Endothelial cell of umbilical vein (primary cell): Measurements from ENCODE around the gene GATD1. TPM values are rescaled to one million over a fixed set of nuclear protein-coding genes. Genes with fewer than 3 reads are reported as not detected.
A peak's percentile ranks its signal among the peaks of the same experiment; 100 is the strongest.

Source experiments
- BruUV-seq: library from RNA; stranded (reverse); fragments of 400-500 nt; replicated peaks from 2 replicates; lab custom pipeline; 2021; lab: Mats Ljungman, UMichigan
- CTCF ChIA-PET: fragments of 300-600, 350-600 bp; sonication (Branson Sonifier 250); formaldehyde crosslinking; loops from one replicate; lab custom pipeline; 2021; ENCODE audit warnings: antibody characterized with exemption, inconsistent platforms; lab: Charles Lee
- POLR2A ChIA-PET: fragments of 300-600, 350-600 bp; sonication (Branson Sonifier 250); formaldehyde crosslinking; loops from one replicate; lab custom pipeline; 2021; ENCODE audit warnings: antibody characterized with exemption, inconsistent platforms; lab: Charles Lee
- DNase-seq: peaks from one replicate; pipeline ENCODE4 v3.0.0-alpha.2; 2011; ENCODE audit warnings: low read depth, low spot score
- FAIRE-seq: peaks from 2 replicates; lab custom pipeline; 2011; peaks lifted over from hg19 to GRCh38; lab: Jason Lieb, UNC
- H2AFZ ChIP-seq: 2 replicates; pipeline ENCODE4 v1.6.0; 2012; ENCODE audit warnings: low read depth, low read length, control low read depth, inconsistent platforms
- H3K27ac ChIP-seq: 2 replicates; pipeline ENCODE4 v1.5.1; 2011; ENCODE audit warnings: low read depth, mild to moderate bottlenecking, control low read depth, low read length, moderate library complexity; ENCODE audit not compliant: insufficient read depth
- H3K27me3 ChIP-seq, 2 experiments: 2 replicates each; pipeline versions ENCODE4 v1.6.0 to v1.6.1; 2011; ENCODE audit warnings: low read length in 2 of 2, mixed read lengths in 1 of 2; ENCODE audit not compliant: control insufficient read depth in 2 of 2, insufficient read depth in 2 of 2
- H3K36me3 ChIP-seq, 2 experiments: 2 replicates in 1 of 2; 3 replicates in 1 of 2; pipeline ENCODE4 v1.5.1; 2011; ENCODE audit warnings: low read length in 2 of 2, mild to moderate bottlenecking in 1 of 2, moderate library complexity in 1 of 2; ENCODE audit not compliant: control insufficient read depth in 2 of 2, insufficient read depth in 2 of 2; ENCODE audit errors: extremely low read depth in 1 of 2
- H3K4me1 ChIP-seq: 3 replicates; pipeline ENCODE4 v1.5.1; 2011; ENCODE audit warnings: mild to moderate bottlenecking, low read length; ENCODE audit not compliant: control insufficient read depth, insufficient read depth; ENCODE audit errors: extremely low read depth
- H3K4me2 ChIP-seq: 2 replicates; pipeline ENCODE4 v1.6.1; 2011; ENCODE audit warnings: low read length, control low read depth, mixed read lengths; ENCODE audit not compliant: insufficient read depth
- H3K4me3 ChIP-seq, 3 experiments: fragments of 200-600 bp in 1 of 3; sonication (generic), shearing (Covaris generic) in 1 of 3; replicated peaks in 1 of 3; 2 replicates each; pipeline ENCODE4 v1.5.1; 2011 to 2016; ENCODE audit warnings: control low read depth in 3 of 3, low read length in 3 of 3, mild to moderate bottlenecking in 2 of 3, inconsistent platforms in 1 of 3, low read depth in 1 of 3, moderate library complexity in 1 of 3; ENCODE audit not compliant: insufficient read depth in 1 of 3
- H3K79me2 ChIP-seq: 2 replicates; pipeline ENCODE4 v1.6.0; 2012; ENCODE audit warnings: low read length, inconsistent platforms; ENCODE audit not compliant: control insufficient read depth, insufficient read depth
- H3K9ac ChIP-seq: replicated peaks from 2 replicates; pipeline ENCODE3; 2011; ENCODE audit warnings: low read length, control low read depth; ENCODE audit not compliant: insufficient read depth; ENCODE audit errors: extremely low read depth
- H3K9me1 ChIP-seq: replicated peaks from 3 replicates; pipeline ENCODE4 v1.6.0; 2011; ENCODE audit warnings: mild to moderate bottlenecking, low read length; ENCODE audit not compliant: control insufficient read depth, insufficient read depth; ENCODE audit errors: extremely low read depth
- H3K9me3 ChIP-seq: replicated peaks from 2 replicates; pipeline ENCODE4 v1.5.1; 2012; ENCODE audit warnings: low read length, inconsistent platforms; ENCODE audit not compliant: control insufficient read depth, insufficient read depth
- H4K20me1 ChIP-seq: replicated peaks from 2 replicates; pipeline ENCODE3; 2011; ENCODE audit warnings: mild to moderate bottlenecking, low read length; ENCODE audit not compliant: control insufficient read depth, insufficient read depth; ENCODE audit errors: extremely low read depth
- CTCF ChIP-seq, 2 donors: IDR thresholded peaks; 1 replicate in 1 of 2; 2 replicates in 1 of 2; pipeline ENCODE4 v1.5.1; 2011; ENCODE audit warnings: low read length in 2 of 2, mild to moderate bottlenecking in 2 of 2, moderate library complexity in 2 of 2, control low read depth in 1 of 2, inconsistent platforms in 1 of 2, low read depth in 1 of 2; ENCODE audit not compliant: insufficient read depth in 1 of 2; ENCODE audit errors: extremely low read depth in 1 of 2
- EZH2 ChIP-seq: IDR thresholded peaks from 2 replicates; pipeline ENCODE4 v1.6.1; 2012; ENCODE audit warnings: borderline replicate concordance, low read depth, mild to moderate bottlenecking, moderate library complexity, low read length, inconsistent platforms; ENCODE audit not compliant: severe bottlenecking
- FOS ChIP-seq: IDR thresholded peaks from 2 replicates; pipeline ENCODE4 v1.6.1; 2011; ENCODE audit warnings: mild to moderate bottlenecking, low read length, moderate library complexity, borderline replicate concordance; ENCODE audit not compliant: insufficient read depth
- GATA2 ChIP-seq: IDR thresholded peaks from 2 replicates; pipeline ENCODE4 v1.7.0; 2011; ENCODE audit warnings: low read depth, mild to moderate bottlenecking, moderate library complexity, mixed read lengths, low read length; ENCODE audit not compliant: insufficient read length, insufficient read depth
- JUN ChIP-seq: IDR thresholded peaks from 2 replicates; pipeline ENCODE4 v1.6.1; 2011; ENCODE audit warnings: borderline replicate concordance, low read depth; ENCODE audit not compliant: insufficient read length, insufficient read depth
- MAX ChIP-seq: IDR thresholded peaks from 2 replicates; pipeline ENCODE4 v1.6.1; 2011; ENCODE audit not compliant: insufficient read depth, insufficient read length
- MYC ChIP-seq: IDR thresholded peaks from one replicate; pipeline ENCODE4 v1.6.1; 2011; ENCODE audit warnings: mild to moderate bottlenecking, low read depth, low read length
- POLR2A ChIP-seq: IDR thresholded peaks from 2 replicates; pipeline ENCODE4 v1.6.1; 2012; ENCODE audit warnings: low read depth, mild to moderate bottlenecking, control low read depth, low read length
- POLR2AphosphoS5 ChIP-seq: IDR thresholded peaks from 2 replicates; pipeline ENCODE4 v1.6.1; 2012; ENCODE audit warnings: low read depth, mild to moderate bottlenecking, control low read depth, low read length, moderate library complexity; ENCODE audit not compliant: insufficient read depth
- dilution Hi-C: fragments of 300-500 bp; cut with MboI; formaldehyde crosslinking; loops from one replicate; pipeline ENCODE4 v1.15.0; 2019; ENCODE audit warnings: low sequenced_read_pairs; ENCODE audit not compliant: extremely low pct_ligation_motif_present
- intact Hi-C: fragments of 100-400 bp; cut with micrococcal nuclease; formaldehyde crosslinking; loops from one replicate; pipeline ENCODE4 v1.10.0; 2022
- polyA plus RNA-seq, 4 experiments: library from polyadenylated mRNA; depleted of rRNA in 3 of 4; stranded (reverse) in 3 of 4; unstranded in 1 of 4; fragments of >200 nt; gene quantifications; 2 replicates each; pipeline versions ENCODE4 v1.2.1 to v1.2.3, GENCODE V29; 2011 to 2012; ENCODE audit warnings: missing spikeins in 1 of 4
- total RNA-seq: library from RNA; stranded (reverse); gene quantifications from 2 replicates; pipeline ENCODE4 v1.2.3, GENCODE V29; 2021

GATD1 gene
- total and polyA plus RNA-seq, 2 donors (not counting 3 experiments of a cell fraction or from before 2014, with no cell fraction given) = 70.6 to 83.1 TPM

- dilution Hi-C loops = no loop called here
- TSS peak; percentile 13 for BruUV-seq
- H2AFZ ChIP-seq = no peak overlapping the region
- no peak for DNase-seq
- no peaks in the 10 kb centered on the region for H3K79me2 ChIP-seq
- peak; percentile 48 for FAIRE-seq
- intact Hi-C loops = no loop called here
- H3K36me3 ChIP-seq = peaks cover 13 to 31% of the 10 kb centered on the region in 2 experiments
- no peaks in the 10 kb centered on the region for H4K20me1 ChIP-seq
- ChIA-PET POLR2A (no interaction called here), CTCF (interaction anchor here (1.1 kb wide), 1 partner anchor 16 kb away, joined by 4 read pairs; no protein-coding TSS in a partner anchor)
- H3K9me1 ChIP-seq = no peaks in the 10 kb centered on the region
- no peak overlapping the region for H3K4me2 ChIP-seq
- no peak overlapping the region for H3K9ac ChIP-seq
- no peak overlapping the region for H3K4me3 ChIP-seq
- no peaks in the 10 kb centered on the region for H3K27me3 ChIP-seq
- H3K4me1 ChIP-seq = no peaks in the 10 kb centered on the region
- no peak overlapping the region for H3K27ac ChIP-seq
- TF ChIP-seq POLR2AphosphoS5 (no peak), CTCF (IDR thresholded peaks at IDR 0.05; ENCODE audit: extremely low read depth in 1 of 2, insufficient read depth in 1 of 2, low read depth in 1 of 2, low read length in 2 of 2) (no peak), POLR2A (no peak), FOS (no peak), EZH2 (no peak), GATA2 (no peak), MAX (no peak), MYC (no peak), JUN (no peak)
- H3K9me3 ChIP-seq = no peaks in the 10 kb centered on the region
Measured at GRCh38 chr11:764322-765024, 12.8 kb downstream of the GATD1 start.
